PFSK-1 (cell line): ENCODE data around the gene EXOC7.

ENCODE experiments used
- REST ChIP-seq, 2 experiments: IDR thresholded peaks; 2 replicates each; pipeline versions ENCODE4 v1.6.1 to v1.8.0; 2011 to 2012; ENCODE audit warnings: low read depth in 2 of 2, low read length in 2 of 2, control low read depth in 1 of 2, inconsistent platforms in 1 of 2, mild to moderate bottlenecking in 1 of 2, moderate library complexity in 1 of 2; ENCODE audit not compliant: insufficient read depth in 1 of 2
- SIN3A ChIP-seq: IDR thresholded peaks from 2 replicates; pipeline ENCODE4 v1.6.1; 2012; ENCODE audit warnings: mild to moderate bottlenecking, low read length, moderate library complexity, borderline replicate concordance; ENCODE audit not compliant: insufficient read depth

GRCh38 chr17:76136276-76137000 is 32.9 kb upstream of the EXOC7 start:
- no peak for TF ChIP-seq REST (IDR thresholded peaks at IDR 0.05; ENCODE audit: insufficient read depth in 1 of 2, low read depth in 2 of 2, low read length in 2 of 2)
- no peak for TF ChIP-seq SIN3A
